ENCODE results near the gene DNAJB6.

GRCh38 chr7:157404845-157405481 lies 68.2 kb downstream of the DNAJB6 start:
- TF ChIP-seq, protein P1, sequence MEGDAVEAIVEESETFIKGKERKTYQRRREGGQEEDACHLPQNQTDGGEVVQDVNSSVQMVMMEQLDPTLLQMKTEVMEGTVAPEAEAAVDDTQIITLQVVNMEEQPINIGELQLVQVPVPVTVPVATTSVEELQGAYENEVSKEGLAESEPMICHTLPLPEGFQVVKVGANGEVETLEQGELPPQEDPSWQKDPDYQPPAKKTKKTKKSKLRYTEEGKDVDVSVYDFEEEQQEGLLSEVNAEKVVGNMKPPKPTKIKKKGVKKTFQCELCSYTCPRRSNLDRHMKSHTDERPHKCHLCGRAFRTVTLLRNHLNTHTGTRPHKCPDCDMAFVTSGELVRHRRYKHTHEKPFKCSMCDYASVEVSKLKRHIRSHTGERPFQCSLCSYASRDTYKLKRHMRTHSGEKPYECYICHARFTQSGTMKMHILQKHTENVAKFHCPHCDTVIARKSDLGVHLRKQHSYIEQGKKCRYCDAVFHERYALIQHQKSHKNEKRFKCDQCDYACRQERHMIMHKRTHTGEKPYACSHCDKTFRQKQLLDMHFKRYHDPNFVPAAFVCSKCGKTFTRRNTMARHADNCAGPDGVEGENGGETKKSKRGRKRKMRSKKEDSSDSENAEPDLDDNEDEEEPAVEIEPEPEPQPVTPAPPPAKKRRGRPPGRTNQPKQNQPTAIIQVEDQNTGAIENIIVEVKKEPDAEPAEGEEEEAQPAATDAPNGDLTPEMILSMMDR (conservative IDR thresholded peaks at IDR 0.05; ENCODE audit: low read length) = no peak
- TF ChIP-seq EZH2phosphoT487 (IDR thresholded peaks at IDR 0.05; ENCODE audit: borderline replicate concordance, low read depth, low read length) = no peak
